Upper lobe of right lung (tissue), 1 donor: Measurements from ENCODE around the gene TUBGCP2. TPM values are rescaled to one million over a fixed set of nuclear protein-coding genes. Genes with fewer than 3 reads are reported as not detected.

Experiments
- ATAC-seq: fragments of 200-7000 bp; cut with Tn5 transposase; one replicate; pipeline ENCODE4 v1.9.1; 2020; ENCODE audit warnings: mild to moderate bottlenecking, moderate library complexity
- DNase-seq: peaks from one replicate; pipeline ENCODE4 v3.0.0-alpha.2; 2020
- H3K27ac ChIP-seq: fragments of 200-600 bp; one replicate; pipeline ENCODE4 v1.8.0; 2022
- H3K27me3 ChIP-seq: fragments of 200-600 bp; one replicate; pipeline ENCODE4 v1.8.0; 2022; ENCODE audit warnings: mild to moderate bottlenecking
- H3K36me3 ChIP-seq: fragments of 200-600 bp; one replicate; pipeline ENCODE4 v1.8.0; 2022
- H3K4me1 ChIP-seq: fragments of 200-600 bp; one replicate; pipeline ENCODE4 v1.8.0; 2022
- H3K4me3 ChIP-seq: fragments of 200-600 bp; one replicate; pipeline ENCODE4 v1.8.0; 2022; ENCODE audit warnings: mild to moderate bottlenecking
- H3K9me3 ChIP-seq: fragments of 200-600 bp; one replicate; pipeline ENCODE4 v1.8.0; 2022
- CTCF ChIP-seq: fragments of 200-600 bp; IDR thresholded peaks from one replicate; pipeline ENCODE4 v1.8.0; 2022; ENCODE audit warnings: antibody characterized with exemption
- intact Hi-C: fragments of 100-400 bp; cut with DNase I; formaldehyde crosslinking; loops from one replicate; pipeline ENCODE4 v1.11.0; 2022
- total RNA-seq: library from RNA; stranded (reverse); fragmentation: NEBNext Ultra II Directional; extraction: Animal tissue kit (Norgen Biotek cat#: 25700); gene quantifications from one replicate; pipeline ENCODE4 v1.2.1, GENCODE V29; 2021
- donor health status: DM: no; HTN: yes; CAD: no; lungs with severe emphysema.

TUBGCP2 gene
- total RNA-seq, 1 donor from 2014 or later: 44.6 TPM

GRCh38 chr10:133273534-133274143, 35.0 kb downstream of the TUBGCP2 start:
- no peak for TF ChIP-seq CTCF
- Histone ChIP-seq H3K36me3 (no peaks in the 10 kb centered on the region), H3K4me3 (no peak overlapping the region), H3K4me1 (peaks cover 31% of the 10 kb centered on the region), H3K27ac (no peak overlapping the region), H3K9me3 (no peaks in the 10 kb centered on the region), H3K27me3 (peaks cover 7% of the 10 kb centered on the region)
- intact Hi-C loops: no loop called here
- DNase-seq (no peak), ATAC-seq (no peak)

- DNase-seq: no peak
- ATAC-seq: no peak
- Histone ChIP-seq H3K27me3 (peaks cover 7% of the 10 kb centered on the region), H3K36me3 (no peaks in the 10 kb centered on the region), H3K27ac (no peak overlapping the region), H3K9me3 (no peaks in the 10 kb centered on the region), H3K4me1 (peaks cover 25% of the 10 kb centered on the region), H3K4me3 (no peak overlapping the region)
- TF ChIP-seq CTCF: no peak
- intact Hi-C loops: no loop called here
These were observed 35.7 kb downstream of the TUBGCP2 start for GRCh38 chr10:133272964-133273420.

GRCh38 chr10:133272301-133272963, 36.2 kb downstream of the TUBGCP2 start:
- DNase-seq: no peak
- no peak overlapping the region for H3K4me3 ChIP-seq
- H3K9me3 ChIP-seq: no peaks in the 10 kb centered on the region
- peaks cover 7% of the 10 kb centered on the region for H3K27me3 ChIP-seq
- peaks cover 19% of the 10 kb centered on the region for H3K4me1 ChIP-seq
- intact Hi-C loops: no loop called here
- H3K36me3 ChIP-seq: no peaks in the 10 kb centered on the region
- no peak for ATAC-seq
- H3K27ac ChIP-seq: no peak overlapping the region
- TF ChIP-seq CTCF: no peak

- intact Hi-C loops: no loop called here
- ATAC-seq: no peak
These were observed 37.0 kb downstream of the TUBGCP2 start for GRCh38 chr10:133271521-133272300.

GRCh38 chr10:133270773-133271297, 37.8 kb downstream of the TUBGCP2 start:
- Histone ChIP-seq H3K27me3 (no peaks in the 10 kb centered on the region), H3K4me3 (no peak overlapping the region), H3K27ac (no peak overlapping the region), H3K9me3 (no peaks in the 10 kb centered on the region), H3K36me3 (no peaks in the 10 kb centered on the region), H3K4me1 (peaks cover 7% of the 10 kb centered on the region)
- ATAC-seq: no peak
- intact Hi-C loops: no loop called here
- TF ChIP-seq CTCF: no peak
- no peak for DNase-seq

More at GRCh38 chr10:133271521-133272300, 37.0 kb downstream of the TUBGCP2 start:
- peaks cover 5% of the 10 kb centered on the region for H3K27me3 ChIP-seq
- no peak overlapping the region for H3K27ac ChIP-seq
- DNase-seq: no peak
- H3K9me3 ChIP-seq: no peaks in the 10 kb centered on the region
- H3K4me1 ChIP-seq: peaks cover 12% of the 10 kb centered on the region
- H3K36me3 ChIP-seq: no peaks in the 10 kb centered on the region
- H3K4me3 ChIP-seq: no peak overlapping the region
- TF ChIP-seq CTCF: no peak
